Limb (tissue), 2 donors: ENCODE results near the gene UBXN10.
A peak's percentile ranks its signal among the peaks of the same experiment; 100 is the strongest.
"Not testable (repeated sequence)": the region's sequence is repeated elsewhere in the genome, so short reads cannot be mapped to it uniquely, and the experiment has no call there.

ENCODE experiments used
- DNase-seq, 2 donors: peaks; one replicate each; pipeline ENCODE4 v3.0.0-alpha.2; 2016; ENCODE audit errors: extremely low spot score in 2 of 2

UBXN10 gene

DNA sequence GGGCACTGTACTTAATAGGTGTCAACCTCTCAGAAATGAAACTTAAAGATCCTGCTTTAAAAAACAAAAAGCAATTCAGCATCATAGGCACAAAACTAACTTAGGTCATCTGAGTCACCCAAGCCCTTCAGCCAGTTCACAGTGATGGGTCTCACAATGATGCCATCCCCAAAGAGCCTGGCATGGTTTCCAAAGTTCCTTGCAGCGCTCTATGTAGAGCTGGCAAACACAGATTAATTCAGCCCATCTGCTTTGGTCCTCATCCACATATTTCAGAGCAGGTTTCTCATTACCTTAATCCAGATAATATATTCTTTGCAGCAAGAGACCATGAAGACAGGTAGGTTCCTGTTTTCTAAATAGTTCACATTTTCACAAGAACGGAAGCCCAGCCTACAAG lies 15.1 kb downstream of the UBXN10 start:
- DNase-seq, result no peak

- DNase-seq, result no peak
These were observed 16.3 kb downstream of the UBXN10 start for GRCh38 chr1:20202166-20202565.

- no peak for DNase-seq
These were observed 21.6 kb downstream of the UBXN10 start for GRCh38 chr1:20207546-20207945.

- no peak for DNase-seq
These were observed 23.6 kb downstream of the UBXN10 start for GRCh38 chr1:20209471-20209870.

DNA sequence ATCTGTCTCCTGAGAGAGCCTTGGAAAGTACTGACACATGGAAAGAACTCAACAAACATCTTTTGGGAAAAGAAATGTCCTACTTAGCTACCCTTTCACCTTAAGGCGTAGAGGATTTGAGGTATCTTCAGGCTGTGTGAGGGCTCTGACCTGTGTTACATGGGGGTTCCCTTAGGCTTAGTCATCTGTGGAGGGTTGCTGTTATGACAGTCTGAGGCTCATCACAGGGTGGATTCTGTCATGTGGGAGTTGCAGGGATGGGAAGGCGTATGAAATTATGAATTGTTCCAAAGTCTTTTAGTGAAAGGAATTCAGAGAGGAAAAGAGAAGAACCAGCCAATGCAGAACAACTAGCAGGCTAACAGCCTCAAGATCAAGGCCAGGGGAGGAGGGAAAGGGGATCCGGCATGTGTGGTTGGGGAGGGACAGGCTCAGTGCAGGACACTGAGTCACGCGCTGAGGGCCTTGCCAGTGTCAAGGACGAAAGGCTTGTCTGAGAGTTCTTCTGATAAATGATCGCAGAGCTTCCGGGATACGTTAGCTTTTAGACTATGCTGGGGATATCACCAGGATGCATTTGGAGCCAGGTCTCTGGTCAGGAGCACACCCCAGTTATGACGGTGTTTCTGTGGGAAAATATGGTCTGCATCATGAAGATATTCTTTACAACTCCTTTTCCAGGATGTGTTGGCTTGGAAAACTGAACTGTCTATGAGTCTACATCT lies 25.0 kb downstream of the UBXN10 start:
- no peak for DNase-seq

GRCh38 chr1:20211511-20211931 lies 25.6 kb downstream of the UBXN10 start:
- DNase-seq, result no peak

DNA sequence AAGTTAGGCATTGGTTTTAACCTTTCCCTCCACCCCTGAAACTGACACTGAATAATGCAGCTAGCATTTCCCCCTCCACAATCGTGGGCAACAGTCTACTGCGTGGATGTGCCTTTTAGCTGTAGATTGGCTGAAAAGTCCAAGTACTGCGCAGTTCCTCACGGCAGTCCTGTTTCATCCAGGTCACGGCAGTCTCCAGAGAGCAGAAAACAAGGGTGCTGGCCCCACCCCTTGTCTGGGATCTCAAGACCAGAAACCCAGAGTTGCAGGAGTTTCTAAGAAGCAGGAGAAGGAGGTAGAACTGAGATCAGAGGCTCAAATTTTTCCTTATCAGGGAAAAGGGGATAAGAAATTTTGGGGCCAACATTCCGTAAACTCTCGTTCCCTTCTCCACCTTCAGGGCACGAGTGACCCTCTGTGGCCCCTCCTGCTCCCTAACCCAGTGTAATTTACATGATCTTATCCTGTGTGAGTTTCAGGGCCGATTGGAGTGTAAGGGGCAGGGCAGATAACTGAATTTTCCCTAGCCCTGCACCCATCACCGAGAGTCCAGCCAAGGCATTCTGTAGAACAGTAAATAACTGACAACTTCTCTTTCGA lies 26.3 kb downstream of the UBXN10 start:
- DNase-seq, result no peak

DNA sequence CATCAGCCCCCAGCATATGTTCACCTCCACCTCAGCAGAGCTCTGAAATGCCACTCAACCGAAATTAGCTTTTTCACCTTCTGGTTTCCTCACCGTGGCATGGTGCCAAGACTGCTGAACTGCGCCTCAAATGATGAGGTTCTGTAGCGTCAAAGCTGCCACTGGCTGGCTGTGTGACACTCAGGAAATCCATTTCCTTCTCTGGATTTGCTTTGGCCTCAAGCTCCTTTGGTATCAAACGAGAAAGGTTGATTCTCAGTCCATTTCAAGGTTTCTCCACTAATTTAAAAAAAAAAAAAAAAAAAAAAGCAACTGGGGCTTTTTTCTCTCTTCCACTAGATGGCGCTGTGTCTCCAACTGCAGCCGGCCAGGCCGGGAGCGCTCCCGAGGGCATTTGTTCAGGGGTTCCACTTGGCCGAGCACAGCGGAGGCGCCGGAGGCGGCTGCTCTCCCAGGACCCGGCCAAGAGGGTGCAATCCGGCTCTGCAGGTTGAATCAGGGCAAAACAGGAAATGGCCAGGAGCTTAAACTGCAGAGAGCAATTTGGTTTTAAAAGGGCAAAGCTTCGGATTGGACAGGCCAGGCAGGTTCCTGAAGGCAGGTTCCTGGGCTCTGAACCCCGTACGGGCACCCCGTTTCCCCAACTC lies 26.9 kb downstream of the UBXN10 start:
- DNase-seq, result peak; percentile 37 to 76

GRCh38 chr1:20215716-20216115 lies 29.8 kb downstream of the UBXN10 start:
- no peak for DNase-seq

GRCh38 chr1:20216574-20216973 lies 30.7 kb downstream of the UBXN10 start:
- DNase-seq, result no peak

DNA sequence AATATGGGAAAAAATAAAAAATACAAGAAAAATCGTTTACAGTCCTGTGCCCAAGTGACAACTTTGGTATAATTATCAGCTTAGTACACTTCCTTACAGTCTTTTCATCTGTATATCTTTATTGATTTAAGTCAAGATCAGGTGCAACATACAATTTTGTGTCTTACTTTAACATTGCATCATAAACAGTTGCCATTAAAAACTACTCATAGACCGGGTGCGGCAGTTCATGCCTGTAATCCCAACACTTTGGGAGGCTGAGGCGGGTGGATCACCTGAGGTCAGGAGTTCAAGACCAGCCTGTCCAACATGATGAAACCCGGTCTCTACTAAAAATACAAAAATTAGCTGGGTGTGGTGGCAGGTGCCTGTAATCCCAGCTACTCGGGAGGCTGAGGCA lies 33.2 kb downstream of the UBXN10 start:
- not testable (repeated sequence) for DNase-seq

- no peak for DNase-seq
These were observed 34.1 kb downstream of the UBXN10 start for GRCh38 chr1:20220036-20220435.

GRCh38 chr1:20223106-20223505 lies 37.2 kb downstream of the UBXN10 start:
- no peak for DNase-seq

GRCh38 chr1:20223551-20224419 lies 37.9 kb downstream of the UBXN10 start:
- DNase-seq, result no peak

DNA sequence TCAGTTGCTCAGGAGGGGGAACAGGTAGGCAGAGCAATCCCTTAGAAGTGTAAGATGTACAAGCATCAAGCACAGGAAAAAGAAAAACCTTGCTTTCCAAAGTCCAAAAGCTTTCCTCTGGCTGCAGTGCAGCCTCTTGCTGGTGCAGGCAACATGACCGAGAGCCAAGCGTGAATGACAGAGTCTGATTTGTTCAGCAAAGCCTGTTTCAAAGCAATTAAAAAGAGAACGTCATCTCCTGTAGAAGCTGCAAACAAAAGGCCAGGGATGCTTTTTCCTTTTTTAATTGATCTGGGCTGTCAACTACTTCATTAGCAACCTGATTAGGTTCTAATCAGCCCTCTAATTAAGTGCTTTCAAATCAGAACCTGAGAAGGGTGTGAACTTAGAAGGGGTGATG lies 38.6 kb downstream of the UBXN10 start:
- DNase-seq, result no peak

DNA sequence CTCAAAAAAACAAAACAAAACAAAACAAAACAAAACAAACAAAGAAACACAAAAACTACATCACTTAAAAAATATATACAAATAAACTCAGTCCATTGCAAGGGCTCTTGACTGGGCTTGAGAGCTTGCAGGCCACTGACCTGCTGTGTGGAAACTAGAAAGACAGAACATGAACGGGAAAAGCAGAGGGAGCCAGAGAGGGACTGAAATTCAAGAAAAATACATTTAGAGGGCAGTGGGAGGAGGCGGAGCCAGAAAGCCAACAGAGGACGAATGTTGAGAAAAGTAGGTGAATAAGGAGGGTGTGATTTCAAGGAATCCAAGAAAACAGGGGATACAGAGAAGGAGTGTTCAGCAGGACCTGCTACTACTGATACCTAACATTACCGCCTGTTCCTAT lies 41.8 kb downstream of the UBXN10 start:
- DNase-seq, result no peak

- no peak for DNase-seq
These were observed 42.5 kb downstream of the UBXN10 start for GRCh38 chr1:20228314-20228825.

GRCh38 chr1:20229171-20229570 lies 43.3 kb downstream of the UBXN10 start:
- no peak for DNase-seq

DNA sequence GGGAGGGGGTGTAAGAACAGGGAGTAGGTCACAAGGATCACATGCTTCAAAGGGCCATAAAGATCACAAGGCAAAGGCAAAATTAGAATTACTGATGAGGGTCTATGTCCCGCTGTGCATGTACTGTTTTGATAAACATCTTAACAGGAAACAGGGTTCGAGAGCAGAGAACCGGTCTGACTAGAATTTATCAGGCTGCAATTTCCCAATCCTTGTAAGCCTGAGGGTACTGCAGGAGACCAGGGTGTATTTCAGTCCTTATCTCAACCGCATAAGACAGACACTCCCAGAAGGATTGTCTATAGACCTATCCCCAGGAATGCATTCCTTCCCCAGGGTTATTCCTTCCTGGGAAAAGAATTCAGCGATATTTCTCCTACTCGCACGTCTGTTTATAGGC lies 46.7 kb downstream of the UBXN10 start:
- DNase-seq, result not testable (repeated sequence)

DNA sequence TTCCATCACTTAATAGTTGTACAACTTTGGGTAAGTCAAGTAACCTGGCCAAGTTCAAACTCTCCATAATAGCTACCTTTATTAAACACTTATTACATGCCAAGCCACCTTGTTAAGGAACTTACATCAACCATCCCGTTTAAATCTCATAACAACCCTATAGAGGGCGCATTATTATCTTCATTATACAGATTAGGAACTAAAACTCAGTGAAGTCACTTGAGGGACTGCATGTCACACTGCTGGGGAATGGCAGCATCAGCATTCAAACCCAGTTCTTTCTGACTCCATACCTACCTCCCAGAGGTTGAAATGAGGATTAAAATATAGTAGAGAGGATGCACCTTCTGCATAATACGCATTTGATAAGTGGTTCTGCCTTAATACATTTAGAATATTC lies 47.5 kb downstream of the UBXN10 start:
- DNase-seq, result no peak

- DNase-seq, result peak; percentile 24 to 47
These were observed 48.0 kb downstream of the UBXN10 start for GRCh38 chr1:20233866-20234265.
